Gastroesophageal sphincter (tissue), 3 donors: ENCODE results near the gene MICU1.

Experiments used
- EP300 ChIP-seq: sonication (generic); formaldehyde crosslinking; IDR thresholded peaks from one replicate; pipeline ENCODE4 v1.6.1; 2017; ENCODE audit warnings: antibody characterized with exemption, mild to moderate bottlenecking
- TF ChIP-seq, protein P1 (sequence below), 4 experiments: fragments of 200-600 bp in 2 of 4; fragments of 450-650 bp in 2 of 4; sonication (generic) in 1 of 4; IDR thresholded peaks; one replicate each; pipeline ENCODE4 v1.5.1; 2017 to 2019; ENCODE audit warnings: antibody characterized with exemption in 4 of 4, mild to moderate bottlenecking in 2 of 4, moderate library complexity in 2 of 4

DNA sequence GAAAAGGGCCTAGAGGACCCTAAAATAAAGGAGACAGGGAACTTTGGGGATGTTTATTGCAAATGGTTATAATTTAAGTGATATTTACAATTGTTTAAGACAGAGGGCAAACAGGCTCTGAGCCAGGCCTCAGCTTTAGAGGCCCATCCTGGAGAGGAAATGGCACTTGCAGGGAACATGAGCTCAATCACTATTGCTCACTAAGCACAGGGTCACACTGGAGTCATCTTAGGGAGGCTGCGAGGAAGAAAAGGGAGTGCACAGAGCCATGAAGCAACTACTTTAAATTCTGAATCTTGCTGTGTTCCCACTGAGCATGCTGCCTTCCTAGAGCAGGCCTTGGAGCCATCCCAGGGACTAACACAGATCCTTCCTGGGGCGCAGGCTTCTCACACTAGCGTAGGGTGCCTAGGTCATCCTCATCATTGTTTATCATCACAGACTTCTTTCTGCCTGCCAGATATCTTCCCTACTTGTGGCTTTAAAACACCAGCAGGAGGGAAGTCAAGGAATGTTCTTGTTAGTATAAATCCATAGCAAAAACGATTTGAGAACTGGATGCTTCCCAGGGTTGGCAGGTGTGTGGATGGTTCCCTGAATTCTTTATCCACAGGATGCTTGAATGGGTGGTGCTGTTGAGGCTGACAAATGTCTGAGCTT, 258.4 kb downstream of the MICU1 start:
- TF ChIP-seq, protein P1, sequence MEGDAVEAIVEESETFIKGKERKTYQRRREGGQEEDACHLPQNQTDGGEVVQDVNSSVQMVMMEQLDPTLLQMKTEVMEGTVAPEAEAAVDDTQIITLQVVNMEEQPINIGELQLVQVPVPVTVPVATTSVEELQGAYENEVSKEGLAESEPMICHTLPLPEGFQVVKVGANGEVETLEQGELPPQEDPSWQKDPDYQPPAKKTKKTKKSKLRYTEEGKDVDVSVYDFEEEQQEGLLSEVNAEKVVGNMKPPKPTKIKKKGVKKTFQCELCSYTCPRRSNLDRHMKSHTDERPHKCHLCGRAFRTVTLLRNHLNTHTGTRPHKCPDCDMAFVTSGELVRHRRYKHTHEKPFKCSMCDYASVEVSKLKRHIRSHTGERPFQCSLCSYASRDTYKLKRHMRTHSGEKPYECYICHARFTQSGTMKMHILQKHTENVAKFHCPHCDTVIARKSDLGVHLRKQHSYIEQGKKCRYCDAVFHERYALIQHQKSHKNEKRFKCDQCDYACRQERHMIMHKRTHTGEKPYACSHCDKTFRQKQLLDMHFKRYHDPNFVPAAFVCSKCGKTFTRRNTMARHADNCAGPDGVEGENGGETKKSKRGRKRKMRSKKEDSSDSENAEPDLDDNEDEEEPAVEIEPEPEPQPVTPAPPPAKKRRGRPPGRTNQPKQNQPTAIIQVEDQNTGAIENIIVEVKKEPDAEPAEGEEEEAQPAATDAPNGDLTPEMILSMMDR (IDR thresholded peaks at IDR 0.05): no peak
- no peak for TF ChIP-seq EP300
